Skeletal muscle tissue (tissue), 4 donors: Measurements from ENCODE around the gene TRIM39. TPM values are rescaled to one million over a fixed set of nuclear protein-coding genes. Genes with fewer than 3 reads are reported as not detected.
"Not testable (repeated sequence)": the region's sequence is repeated elsewhere in the genome, so short reads cannot be mapped to it uniquely, and the experiment has no call there.

ENCODE experiments used
- H3K27ac ChIP-seq: one replicate; pipeline ENCODE4 v1.7.0; 2013; ENCODE audit warnings: mild to moderate bottlenecking, low read depth, low read length, inconsistent platforms
- H3K27me3 ChIP-seq, 3 donors: one replicate each; pipeline ENCODE4 v1.7.0; 2013; ENCODE audit warnings: low read length in 3 of 3; ENCODE audit not compliant: control insufficient read depth in 3 of 3, insufficient read depth in 3 of 3
- H3K36me3 ChIP-seq, 3 donors: one replicate each; pipeline ENCODE4 v1.7.0; 2013; ENCODE audit warnings: low read length in 3 of 3; ENCODE audit not compliant: control insufficient read depth in 3 of 3, insufficient read depth in 3 of 3
- H3K4me1 ChIP-seq, 3 donors: one replicate each; pipeline ENCODE4 v1.7.0; 2013; ENCODE audit warnings: low read length in 3 of 3, mild to moderate bottlenecking in 3 of 3; ENCODE audit not compliant: control insufficient read depth in 3 of 3, insufficient read depth in 3 of 3
- H3K4me3 ChIP-seq, 3 donors: one replicate each; pipeline ENCODE4 v1.7.0; 2013; ENCODE audit warnings: low read length in 3 of 3
- H3K9ac ChIP-seq, 3 donors: one replicate each; pipeline ENCODE4 v1.7.0; 2013; ENCODE audit warnings: low read length in 3 of 3, mild to moderate bottlenecking in 3 of 3, moderate library complexity in 2 of 3, low read depth in 1 of 3
- H3K9me3 ChIP-seq, 3 donors: one replicate each; pipeline ENCODE4 v1.7.0; 2013; ENCODE audit warnings: low read length in 3 of 3; ENCODE audit not compliant: control insufficient read depth in 3 of 3
- total RNA-seq: library from RNA; depleted of rRNA; stranded (reverse); fragments of >200 nt; gene quantifications from one replicate; pipeline ENCODE4 v1.2.3, GENCODE V29; 2014
- donor health status: Osteomylitis.

The TRIM39 gene
- total RNA-seq, 1 donor from 2014 or later, result 5.2 TPM

GRCh38 chr6:30357678-30358540, 31.2 kb downstream of the TRIM39 start:
- peaks cover 27 to 36% (median 35%) of the 10 kb centered on the region in 3 donors for H3K27me3 ChIP-seq
- no peaks in the 10 kb centered on the region for H3K36me3 ChIP-seq
- no peak overlapping the region for H3K9ac ChIP-seq
- peaks cover 0 to 7% (median 0%) of the 10 kb centered on the region in 3 donors for H3K9me3 ChIP-seq
- peaks cover 0 to 4% (median 0%) of the 10 kb centered on the region in 3 donors for H3K4me1 ChIP-seq
- H3K4me3 ChIP-seq, result peak overlapping the region in 2 of 3 donors; percentile 43 to 46
- no peak overlapping the region for H3K27ac ChIP-seq

- H3K4me1 ChIP-seq, result peaks cover 0 to 4% (median 0%) of the 10 kb centered on the region in 3 donors
- peaks cover 33 to 39% (median 35%) of the 10 kb centered on the region in 3 donors for H3K27me3 ChIP-seq
These were observed 32.5 kb downstream of the TRIM39 start for GRCh38 chr6:30359276-30359675.

GRCh38 chr6:30360139-30360538, 33.4 kb downstream of the TRIM39 start:
- H3K27me3 ChIP-seq, result peaks cover 38 to 39% (median 39%) of the 10 kb centered on the region in 3 donors
- peaks cover 0 to 7% (median 0%) of the 10 kb centered on the region in 3 donors for H3K9me3 ChIP-seq
- H3K27ac ChIP-seq, result no peak overlapping the region
- H3K4me3 ChIP-seq, result no peak overlapping the region
- peaks cover 0 to 4% (median 0%) of the 10 kb centered on the region in 3 donors for H3K4me1 ChIP-seq
- H3K36me3 ChIP-seq, result no peaks in the 10 kb centered on the region
- no peak overlapping the region for H3K9ac ChIP-seq

More at GRCh38 chr6:30359276-30359675, 32.5 kb downstream of the TRIM39 start:
- Histone ChIP-seq H3K9me3 (peaks cover 0 to 7% (median 0%) of the 10 kb centered on the region in 3 donors), H3K4me3 (no peak overlapping the region), H3K36me3 (no peaks in the 10 kb centered on the region), H3K27ac (no peak overlapping the region), H3K9ac (no peak overlapping the region)

- Histone ChIP-seq H3K4me1 (peaks cover 0 to 4% (median 0%) of the 10 kb centered on the region in 3 donors), H3K4me3 (no peak overlapping the region), H3K9ac (no peak overlapping the region), H3K9me3 (peaks cover 0 to 7% (median 0%) of the 10 kb centered on the region in 3 donors), H3K27me3 (peaks cover 36 to 43% (median 36%) of the 10 kb centered on the region in 3 donors), H3K36me3 (no peaks in the 10 kb centered on the region), H3K27ac (no peak overlapping the region)
These were observed 34.9 kb downstream of the TRIM39 start for GRCh38 chr6:30361661-30362060.

GRCh38 chr6:30363459-30363858, 36.7 kb downstream of the TRIM39 start:
- Histone ChIP-seq H3K27me3 (peaks cover 21 to 35% (median 28%) of the 10 kb centered on the region in 3 donors), H3K27ac (no peak overlapping the region)

GRCh38 chr6:30364591-30364990, 37.9 kb downstream of the TRIM39 start:
- Histone ChIP-seq H3K27ac (no peak overlapping the region), H3K4me1 (no peaks in the 10 kb centered on the region), H3K27me3 (peaks cover 11 to 30% (median 22%) of the 10 kb centered on the region in 3 donors), H3K4me3 (no peak overlapping the region), H3K9ac (no peak overlapping the region), H3K9me3 (peaks cover 0 to 7% (median 0%) of the 10 kb centered on the region in 3 donors), H3K36me3 (no peaks in the 10 kb centered on the region)

More at GRCh38 chr6:30363459-30363858, 36.7 kb downstream of the TRIM39 start:
- peaks cover 0 to 7% (median 0%) of the 10 kb centered on the region in 3 donors for H3K9me3 ChIP-seq
- H3K9ac ChIP-seq, result no peak overlapping the region
- H3K36me3 ChIP-seq, result no peaks in the 10 kb centered on the region
- no peak overlapping the region for H3K4me3 ChIP-seq
- H3K4me1 ChIP-seq, result no peaks in the 10 kb centered on the region

GRCh38 chr6:30369280-30369679, 42.6 kb downstream of the TRIM39 start:
- not testable (repeated sequence) for H3K36me3 ChIP-seq, H3K9me3 ChIP-seq, H3K9ac ChIP-seq, H3K4me3 ChIP-seq, H3K4me1 ChIP-seq, H3K27ac ChIP-seq
- peaks cover 0 to 13% (median 13%) of the 10 kb centered on the region in 3 donors for H3K27me3 ChIP-seq

GRCh38 chr6:30378290-30378937, 51.7 kb downstream of the TRIM39 start:
- Histone ChIP-seq H3K27me3 (peaks cover 3 to 4% (median 4%) of the 10 kb centered on the region in 3 donors), H3K9ac (no peak overlapping the region), H3K4me3 (no peak overlapping the region), H3K4me1 (no peaks in the 10 kb centered on the region), H3K9me3 (no peaks in the 10 kb centered on the region), H3K27ac (no peak overlapping the region), H3K36me3 (no peaks in the 10 kb centered on the region)

- peaks cover 3 to 12% (median 4%) of the 10 kb centered on the region in 3 donors for H3K27me3 ChIP-seq
- H3K27ac ChIP-seq, result no peak overlapping the region
- no peaks in the 10 kb centered on the region for H3K4me1 ChIP-seq
These were observed 53.7 kb downstream of the TRIM39 start for GRCh38 chr6:30380464-30380863.

GRCh38 chr6:30386166-30386565, 59.4 kb downstream of the TRIM39 start:
- no peaks in the 10 kb centered on the region for H3K9me3 ChIP-seq
- no peak overlapping the region for H3K27ac ChIP-seq
- no peaks in the 10 kb centered on the region for H3K36me3 ChIP-seq
- peaks cover 7 to 28% (median 8%) of the 10 kb centered on the region in 3 donors for H3K27me3 ChIP-seq
- H3K4me1 ChIP-seq, result no peaks in the 10 kb centered on the region
- H3K9ac ChIP-seq, result no peak overlapping the region
- no peak overlapping the region for H3K4me3 ChIP-seq

More at GRCh38 chr6:30380464-30380863, 53.7 kb downstream of the TRIM39 start:
- H3K9ac ChIP-seq, result no peak overlapping the region
- no peaks in the 10 kb centered on the region for H3K36me3 ChIP-seq
- no peak overlapping the region for H3K4me3 ChIP-seq
- no peaks in the 10 kb centered on the region for H3K9me3 ChIP-seq
